K562 (cell line): ENCODE data around the gene RBM17. TPM values are rescaled to one million over a fixed set of nuclear protein-coding genes. Genes with fewer than 3 reads are reported as not detected.

Experiments used
- ATAC-seq: fragments of 200-7000 bp; cut with Tn5 transposase; 3 replicates; pipeline ENCODE4 v1.9.1; 2020; ENCODE audit warnings: moderate library complexity
- BruUV-seq: library from RNA; stranded (reverse); fragments of 400-500 nt; replicated peaks from 2 replicates; lab custom pipeline; 2021; lab: Mats Ljungman, UMichigan
- CTCF ChIA-PET: fragments of 300-600 bp; formaldehyde crosslinking; extraction: SDS; loops from one replicate; lab custom pipeline; 2021; ENCODE audit warnings: low intra/inter-chr PET ratio; lab: Yijun Ruan, JAX
- POLR2A ChIA-PET: fragments of 300-600, 350-650 bp; sonication (Branson Sonifier 250); formaldehyde crosslinking; extraction: SDS; loops from one replicate; lab custom pipeline; 2021; ENCODE audit warnings: antibody characterized with exemption, inconsistent platforms; lab: Yijun Ruan, JAX
- DNase-seq, 4 experiments: peaks; one replicate each; pipeline versions ENCODE4 v3.0.0 to v3.0.0-alpha.2; 2011 to 2018; ENCODE audit warnings: low spot score in 3 of 4, mixed read lengths in 3 of 4; ENCODE audit errors: extremely low read depth in 1 of 4
- FAIRE-seq: peaks from 2 replicates; lab custom pipeline; 2011; peaks lifted over from hg19 to GRCh38; lab: Jason Lieb, UNC
- H2AFZ ChIP-seq: 2 replicates; pipeline ENCODE4 v1.6.0; 2011; ENCODE audit warnings: low read depth, low read length, control low read depth, inconsistent platforms
- H3K27ac ChIP-seq: fragments of 200-600 bp; 3 replicates; pipeline ENCODE4 v1.8.0; 2011; ENCODE audit warnings: low read depth, mild to moderate bottlenecking, control low read depth, inconsistent platforms, low read length, moderate library complexity, mixed read lengths; ENCODE audit errors: extremely low read depth
- H3K27me3 ChIP-seq, 2 experiments: fragments of 300-600 bp in 1 of 2; 2 replicates in 1 of 2; 3 replicates in 1 of 2; pipeline versions ENCODE4 v1.6.0 to v1.8.0; 2011; ENCODE audit warnings: inconsistent platforms in 2 of 2, low read length in 2 of 2, mild to moderate bottlenecking in 1 of 2, mixed read lengths in 1 of 2, moderate library complexity in 1 of 2; ENCODE audit not compliant: control insufficient read depth in 2 of 2, insufficient read depth in 2 of 2
- H3K36me3 ChIP-seq: fragments of 300-600 bp; 3 replicates; pipeline ENCODE4 v1.8.0; 2011; ENCODE audit warnings: mild to moderate bottlenecking, low read length, inconsistent platforms; ENCODE audit not compliant: control insufficient read depth, insufficient read depth
- H3K4me1 ChIP-seq, 2 experiments: fragments of 200-600 bp in 1 of 2; replicated peaks in 1 of 2; 2 replicates in 1 of 2; 3 replicates in 1 of 2; pipeline versions ENCODE4 v1.5.1 to v1.8.0; 2011; ENCODE audit warnings: inconsistent platforms in 2 of 2, low read length in 2 of 2, mild to moderate bottlenecking in 1 of 2, mixed read lengths in 1 of 2, moderate library complexity in 1 of 2; ENCODE audit not compliant: control insufficient read depth in 2 of 2, insufficient read depth in 2 of 2
- H3K4me2 ChIP-seq: 2 replicates; pipeline ENCODE4 v1.6.1; 2011; ENCODE audit warnings: low read length, control low read depth, inconsistent platforms, mixed read lengths; ENCODE audit not compliant: insufficient read depth
- H3K4me3 ChIP-seq: fragments of 200-600 bp; sonication (generic), shearing (Covaris generic); 2 replicates; pipeline ENCODE4 v1.5.1; 2016; ENCODE audit warnings: control low read depth, inconsistent platforms
- H3K79me2 ChIP-seq: fragments of 200-600 bp; 3 replicates; pipeline ENCODE4 v1.8.0; 2011; ENCODE audit warnings: low read length, inconsistent platforms; ENCODE audit not compliant: control insufficient read depth, insufficient read depth
- H3K9ac ChIP-seq, 2 experiments: 2 replicates each; pipeline versions ENCODE4 v1.6.0 to v1.6.1; 2011; ENCODE audit warnings: low read depth in 2 of 2, low read length in 2 of 2, control low read depth in 1 of 2, inconsistent platforms in 1 of 2, mild to moderate bottlenecking in 1 of 2, mixed read lengths in 1 of 2; ENCODE audit not compliant: insufficient read depth in 1 of 2
- H3K9me1 ChIP-seq: one replicate; pipeline ENCODE4 v1.6.0; 2011; ENCODE audit warnings: inconsistent platforms, mild to moderate bottlenecking, low read length, moderate library complexity; ENCODE audit not compliant: control insufficient read depth, insufficient read depth
- H3K9me3 ChIP-seq: replicated peaks from 2 replicates; pipeline ENCODE4 v1.5.1; 2011; ENCODE audit warnings: low read depth, low read length, inconsistent platforms; ENCODE audit not compliant: control insufficient read depth, insufficient read depth
- H4K20me1 ChIP-seq: replicated peaks from 2 replicates; pipeline ENCODE4 v1.6.1; 2011; ENCODE audit warnings: low read length, inconsistent platforms, mixed read lengths; ENCODE audit not compliant: control insufficient read depth, insufficient read depth
- BRCA1 ChIP-seq, 2 experiments: fragments of 450-650 bp in 1 of 2; sonication (generic) in 1 of 2; formaldehyde crosslinking in 1 of 2; IDR thresholded peaks; 2 replicates each; pipeline versions ENCODE4 v1.5.0 to v1.6.1; 2017 to 2020; ENCODE audit warnings: mild to moderate bottlenecking in 1 of 2, missing genetic modification reagents in 1 of 2
- CEBPB ChIP-seq: fragments of 450-650 bp; IDR thresholded peaks from 2 replicates; pipeline ENCODE4 v1.6.1; 2016; ENCODE audit warnings: missing genetic modification characterization, missing compliant biosample characterization
- CEBPG ChIP-seq, 3 experiments: fragments of 200-800 bp in 1 of 3; sonication (Bioruptor generic) in 1 of 3; sonication (generic) in 1 of 3; formaldehyde crosslinking in 1 of 3; IDR thresholded peaks in 2 of 3; conservative IDR thresholded peaks in 1 of 3; 2 replicates each; pipeline versions ENCODE4 v1.6.1 to v1.8.0; 2016 to 2022; ENCODE audit warnings: missing compliant biosample characterization in 2 of 3, missing genetic modification characterization in 2 of 3, mild to moderate bottlenecking in 1 of 3, missing genetic modification reagents in 1 of 3
- ELK3 ChIP-seq: fragments of 450-650 bp; formaldehyde crosslinking; IDR thresholded peaks from 2 replicates; pipeline ENCODE4 v1.4.0; 2020; ENCODE audit warnings: mild to moderate bottlenecking
- HOMEZ ChIP-seq: fragments of 250-450 bp; sonication (Bioruptor Pico); IDR thresholded peaks from 2 replicates; pipeline ENCODE4 v1.4.0; 2020; ENCODE audit warnings: mild to moderate bottlenecking, moderate library complexity
- MTF1 ChIP-seq: fragments of 250-450 bp; sonication (Bioruptor Pico); IDR thresholded peaks from 2 replicates; pipeline ENCODE4 v1.9.0; 2021; ENCODE audit warnings: moderate library complexity, mild to moderate bottlenecking, inconsistent platforms, borderline replicate concordance
- NELFE ChIP-seq: IDR thresholded peaks from 2 replicates; pipeline ENCODE4 v1.6.1; 2011; ENCODE audit warnings: mild to moderate bottlenecking; ENCODE audit not compliant: insufficient read depth, insufficient read length
- ZNF217 ChIP-seq: sonication (generic); formaldehyde crosslinking; IDR thresholded peaks from 2 replicates; pipeline ENCODE4 v1.8.0; 2022; ENCODE audit warnings: mild to moderate bottlenecking, missing genetic modification reagents
- WGBS: fragments of 100-300 bp; shearing (Covaris generic); methylation state at CpG from one replicate; pipeline ENCODE4 v1.1.6; 2016; ENCODE audit warnings: low coverage, mixed read lengths; ENCODE audit not compliant: insufficient coverage; ENCODE audit errors: missing lambda C conversion rate; 5-methylcytosine and 5-hydroxymethylcytosine counted together
- in situ Hi-C: fragments of 300-500 bp; cut with MboI; formaldehyde crosslinking; loops from 4 replicates; pipeline ENCODE4 v1.15.0; 2018; ENCODE audit warnings: inconsistent platforms, mixed read lengths
- intact Hi-C: fragments of 100-400 bp; cut with micrococcal nuclease; formaldehyde crosslinking; loops from 2 replicates; pipeline ENCODE4 v1.14.2; 2022
- polyA plus RNA-seq, 8 experiments: library from polyadenylated mRNA; depleted of rRNA in 4 of 8; stranded (reverse) in 5 of 8; unstranded in 3 of 8; fragments of >200 nt; fragmentation: Nextera tagmentation in 2 of 8; fragmentation: Illumina TruSeq in 1 of 8; extraction: Ambion mirVana in 2 of 8; extraction: Trizol in 1 of 8; gene quantifications; 2 replicates each; pipeline versions ENCODE4 v1.2.1 to v1.2.3, GENCODE V29; 2011 to 2014; ENCODE audit warnings: inconsistent platforms in 1 of 8, missing spikeins in 1 of 8
- total RNA-seq, 7 experiments: library from RNA; depleted of rRNA in 6 of 7; stranded (reverse); fragments of >200 nt in 6 of 7; fragmentation: Illumina TruSeq in 2 of 7; extraction: Trizol in 2 of 7; gene quantifications; 2 replicates each; pipeline versions ENCODE4 v1.2.1 to v1.2.3, GENCODE V29; 2011 to 2021; ENCODE audit warnings: low replicate concordance in 1 of 7

The RBM17 gene
- total and polyA plus RNA-seq, 9 of the 15 experiments (the other 6 are each of a cell fraction or from before 2014, with no cell fraction given): 23.6 to 217 (median 124) TPM

GRCh38 chr10:6092731-6093130 lies 3.9 kb downstream of the RBM17 start:
- Histone ChIP-seq H3K9me3 (no peaks in the 10 kb centered on the region), H2AFZ (no peak overlapping the region), H3K9ac (no peak overlapping the region), H3K9me1 (no peaks in the 10 kb centered on the region), H3K79me2 (peaks cover 89% of the 10 kb centered on the region), H4K20me1 (peaks cover 40% of the 10 kb centered on the region), H3K4me2 (no peak overlapping the region), H3K4me1 (peaks cover 12 to 25% of the 10 kb centered on the region in 2 experiments; a peak in 4 of 5 replicates), H3K36me3 (peaks cover 48% of the 10 kb centered on the region), H3K27ac (no peak overlapping the region), H3K27me3 (no peaks in the 10 kb centered on the region), H3K4me3 (no peak overlapping the region)
- in situ Hi-C loops: no loop called here
- intact Hi-C loops: no loop called here
- TF ChIP-seq MTF1: no peak
- TF ChIP-seq CEBPB (tag): peak; percentile 69
- TF ChIP-seq CEBPG (CRISPR knock-in tag; IDR thresholded peaks at IDR 0.05): no peak
- TF ChIP-seq CEBPG (tag; conservative IDR thresholded peaks at IDR 0.05 in 1 of 2, IDR thresholded peaks at IDR 0.05 in 1 of 2): 0 out of 4 replicates have a peak, but pooled peaks of 1 of the 2 experiments have one; percentile 18
- BruUV-seq: no TSS peak
- ATAC-seq (no peak), DNase-seq (no peak), FAIRE-seq (no peak)
- CTCF ChIA-PET: interaction anchor here (0.6 kb wide), 1 partner anchor 1192 kb away, joined by 3 read pairs; no protein-coding TSS in a partner anchor
- POLR2A ChIA-PET: no interaction called here
- WGBS: 75% methylated on average over 2 of the region's 2 CpGs

GRCh38 chr10:6095810-6096570 lies 7.2 kb downstream of the RBM17 start:
- no peak overlapping the region for H3K4me2 ChIP-seq
- H3K9me1 ChIP-seq: no peaks in the 10 kb centered on the region
- BruUV-seq: no TSS peak
- DNase-seq (no peak), ATAC-seq (no peak), FAIRE-seq (no peak)
- H4K20me1 ChIP-seq: peaks cover 26% of the 10 kb centered on the region
- H3K4me3 ChIP-seq: no peak overlapping the region
- CTCF ChIA-PET: no interaction called here
- POLR2A ChIA-PET: no interaction called here
- peaks cover 7 to 17% of the 10 kb centered on the region in 2 experiments; a peak in 3 of 5 replicates for H3K4me1 ChIP-seq
- no peaks in the 10 kb centered on the region for H3K9me3 ChIP-seq
- peaks cover 95% of the 10 kb centered on the region for H3K79me2 ChIP-seq
- in situ Hi-C loops: no loop called here
- WGBS: 91% methylated on average over 11 of the region's 12 CpGs
- H2AFZ ChIP-seq: no peak overlapping the region
- peaks cover 71% of the 10 kb centered on the region for H3K36me3 ChIP-seq
- H3K27me3 ChIP-seq: no peaks in the 10 kb centered on the region
- H3K9ac ChIP-seq: no peak overlapping the region
- no peak overlapping the region for H3K27ac ChIP-seq
- intact Hi-C loops: no loop called here
- TF ChIP-seq ELK3 (CRISPR knock-in tag): no peak
- no peak for TF ChIP-seq ZNF217
- TF ChIP-seq NELFE: no peak
- no peak for TF ChIP-seq HOMEZ (CRISPR knock-in tag)
- no peak for TF ChIP-seq BRCA1 (IDR thresholded peaks at IDR 0.05)
- no peak for TF ChIP-seq BRCA1 (CRISPR knock-in tag; IDR thresholded peaks at IDR 0.05)
